GM19324 (cell line): Measurements from ENCODE around the gene CACNB2.
A peak's percentile ranks its signal among the peaks of the same experiment; 100 is the strongest.
"Not testable (repeated sequence)": the region's sequence is repeated elsewhere in the genome, so short reads cannot be mapped to it uniquely, and the experiment has no call there.

Experiments used
- ATAC-seq: cut with Tn5 transposase; IDR thresholded peaks from one replicate; pipeline ENCODE4 v1.9.1; 2021; ENCODE audit warnings: mild to moderate bottlenecking, moderate library complexity; ENCODE audit not compliant: unreplicated experiment, low FRiP score

Gene CACNB2

GRCh38 chr10:18437486-18437885 lies 297.3 kb downstream of the CACNB2 start:
- ATAC-seq: no peak

GRCh38 chr10:18438361-18439126 lies 298.3 kb downstream of the CACNB2 start:
- no peak for ATAC-seq

GRCh38 chr10:18439601-18440000 lies 299.4 kb downstream of the CACNB2 start:
- ATAC-seq: no peak

GRCh38 chr10:18445635-18446034 lies 305.4 kb downstream of the CACNB2 start:
- ATAC-seq: not testable (repeated sequence)

GRCh38 chr10:18446205-18446604 lies 306.0 kb downstream of the CACNB2 start:
- no peak for ATAC-seq

- ATAC-seq: no peak
These were observed 309.4 kb downstream of the CACNB2 start for GRCh38 chr10:18449611-18450026.

GRCh38 chr10:18450298-18450697 lies 310.1 kb downstream of the CACNB2 start:
- ATAC-seq: no peak

- ATAC-seq: no peak
These were observed 315.1 kb downstream of the CACNB2 start for GRCh38 chr10:18455086-18455884.

GRCh38 chr10:18456984-18457383 lies 316.8 kb downstream of the CACNB2 start:
- ATAC-seq: peak; percentile 96

- no peak for ATAC-seq
These were observed 319.8 kb downstream of the CACNB2 start for GRCh38 chr10:18460032-18460431.

- no peak for ATAC-seq
These were observed 323.5 kb downstream of the CACNB2 start for GRCh38 chr10:18463673-18464211.

- ATAC-seq: no peak
These were observed 328.9 kb downstream of the CACNB2 start for GRCh38 chr10:18469125-18469524.

- no peak for ATAC-seq
These were observed 332.8 kb downstream of the CACNB2 start for GRCh38 chr10:18472977-18473376.

- no peak for ATAC-seq
These were observed 333.3 kb downstream of the CACNB2 start for GRCh38 chr10:18473424-18474117.

GRCh38 chr10:18474118-18474455 lies 333.9 kb downstream of the CACNB2 start:
- no peak for ATAC-seq

GRCh38 chr10:18476076-18476647 lies 335.9 kb downstream of the CACNB2 start:
- no peak for ATAC-seq

GRCh38 chr10:18478354-18478753 lies 338.1 kb downstream of the CACNB2 start:
- no peak for ATAC-seq

- no peak for ATAC-seq
These were observed 339.3 kb downstream of the CACNB2 start for GRCh38 chr10:18479502-18479901.

GRCh38 chr10:18483516-18484186 lies 343.4 kb downstream of the CACNB2 start:
- ATAC-seq: no peak

GRCh38 chr10:18486438-18486837 lies 346.2 kb downstream of the CACNB2 start:
- ATAC-seq: no peak
